Keratinocyte (primary cell): ENCODE data around the gene NAV3. TPM values are rescaled to one million over a fixed set of nuclear protein-coding genes. Genes with fewer than 3 reads are reported as not detected.

Source experiments
- DNase-seq: peaks from one replicate; pipeline ENCODE4 v3.0.0-alpha.2; 2011; ENCODE audit warnings: low read depth, missing footprints, low spot score
- FAIRE-seq: peaks from 2 replicates; lab custom pipeline; 2011; peaks lifted over from hg19 to GRCh38; lab: Jason Lieb, UNC
- H2AFZ ChIP-seq: 2 replicates; pipeline ENCODE4 v1.6.0; 2012; ENCODE audit warnings: low read length, control low read depth, inconsistent platforms; ENCODE audit not compliant: control insufficient read depth
- H3K27ac ChIP-seq: 2 replicates; pipeline ENCODE4 v1.5.1; 2011; ENCODE audit warnings: low read length; ENCODE audit not compliant: control insufficient read depth, insufficient read depth
- H3K27me3 ChIP-seq: 3 replicates; pipeline ENCODE4 v1.6.0; 2011; ENCODE audit warnings: low read length; ENCODE audit not compliant: control insufficient read depth, insufficient read depth; ENCODE audit errors: extremely low read depth
- H3K36me3 ChIP-seq, 2 experiments: 2 replicates in 1 of 2; 3 replicates in 1 of 2; pipeline ENCODE4 v1.5.1; 2011; ENCODE audit warnings: low read length in 2 of 2, mild to moderate bottlenecking in 1 of 2; ENCODE audit not compliant: control insufficient read depth in 2 of 2, insufficient read depth in 2 of 2; ENCODE audit errors: extremely low read depth in 1 of 2
- H3K4me1 ChIP-seq: 3 replicates; pipeline ENCODE4 v1.5.1; 2011; ENCODE audit warnings: low read length; ENCODE audit not compliant: control insufficient read depth, insufficient read depth; ENCODE audit errors: extremely low read depth
- H3K4me2 ChIP-seq: 3 replicates; pipeline ENCODE4 v1.6.0; 2011; ENCODE audit warnings: low read depth, low read length; ENCODE audit not compliant: control insufficient read depth, insufficient read depth; ENCODE audit errors: extremely low read depth
- H3K4me3 ChIP-seq, 3 experiments: fragments of 200-600 bp in 1 of 3; sonication (generic) in 1 of 3; 2 replicates in 2 of 3; 3 replicates in 1 of 3; pipeline ENCODE4 v1.5.1; 2011 to 2016; ENCODE audit warnings: low read length in 3 of 3, mild to moderate bottlenecking in 3 of 3, control low read depth in 2 of 3, inconsistent platforms in 1 of 3, low read depth in 1 of 3, mixed read lengths in 1 of 3, mixed run types in 1 of 3, moderate library complexity in 1 of 3; ENCODE audit not compliant: control insufficient read depth in 2 of 3, insufficient read depth in 2 of 3; ENCODE audit errors: extremely low read depth in 1 of 3
- H3K79me2 ChIP-seq: 2 replicates; pipeline ENCODE4 v1.6.0; 2012; ENCODE audit warnings: low read length; ENCODE audit not compliant: control insufficient read depth, insufficient read depth
- H3K9ac ChIP-seq: 3 replicates; pipeline ENCODE4 v1.6.0; 2011; ENCODE audit warnings: low read length; ENCODE audit not compliant: control insufficient read depth, insufficient read depth; ENCODE audit errors: extremely low read depth
- H3K9me1 ChIP-seq: 3 replicates; pipeline ENCODE4 v1.6.0; 2011; ENCODE audit warnings: low read length; ENCODE audit not compliant: control insufficient read depth, insufficient read depth; ENCODE audit errors: extremely low read depth
- H3K9me3 ChIP-seq: 2 replicates; pipeline ENCODE4 v1.5.1; 2012; ENCODE audit warnings: low read depth, low read length; ENCODE audit not compliant: control insufficient read depth
- H4K20me1 ChIP-seq: 3 replicates; pipeline ENCODE4 v1.6.0; 2011; ENCODE audit warnings: low read length; ENCODE audit not compliant: control insufficient read depth, insufficient read depth; ENCODE audit errors: extremely low read depth
- CTCF ChIP-seq, 3 experiments: IDR thresholded peaks in 1 of 3; conservative IDR thresholded peaks in 1 of 3; optimal IDR thresholded peaks in 1 of 3; 2 replicates in 2 of 3; 3 replicates in 1 of 3; pipeline versions ENCODE3 to v1.5.1; 2011; ENCODE audit warnings: low read length in 3 of 3, mild to moderate bottlenecking in 3 of 3, moderate library complexity in 2 of 3, control low read depth in 1 of 3, inconsistent platforms in 1 of 3; ENCODE audit not compliant: insufficient read depth in 2 of 3; ENCODE audit errors: extremely low read depth in 1 of 3
- EZH2 ChIP-seq: IDR thresholded peaks from one replicate; pipeline ENCODE4 v1.6.1; 2012; ENCODE audit warnings: inconsistent platforms, mild to moderate bottlenecking, low read length, moderate library complexity
- dilution Hi-C: fragments of 300-500 bp; cut with MboI; formaldehyde crosslinking; loops from one replicate; pipeline ENCODE4 v1.7.0; 2020; ENCODE audit warnings: low sequenced_read_pairs; ENCODE audit not compliant: extremely low pct_ligation_motif_present
- polyA plus RNA-seq, 5 experiments: library from polyadenylated mRNA; depleted of rRNA in 3 of 5; stranded (reverse) in 3 of 5; stranded (forward) in 1 of 5; unstranded in 1 of 5; fragments of >200 nt; gene quantifications; 1 replicate in 1 of 5; 2 replicates in 3 of 5; 3 replicates in 1 of 5; pipeline versions ENCODE4 v1.2.1 to v1.2.3, GENCODE V29; 2011 to 2012; ENCODE audit warnings: missing spikeins in 2 of 5, low read depth in 1 of 5, low replicate concordance in 1 of 5

NAV3 gene
- polyA plus RNA-seq, 1 donor (not counting 4 experiments of a cell fraction or from before 2014, with no cell fraction given): 22.6 TPM

GRCh38 chr12:78155546-78155945, 324.9 kb downstream of the NAV3 start:
- no peak overlapping the region for H3K9ac ChIP-seq
- no peak for DNase-seq
- no peaks in the 10 kb centered on the region for H3K9me3 ChIP-seq
- dilution Hi-C loops: no loop called here
- no peaks in the 10 kb centered on the region for H3K79me2 ChIP-seq
- H4K20me1 ChIP-seq: no peaks in the 10 kb centered on the region
- H3K4me3 ChIP-seq: no peak overlapping the region
- TF ChIP-seq CTCF (optimal IDR thresholded peaks at IDR 0.05 in 1 of 3, IDR thresholded peaks at IDR 0.05 in 1 of 3, conservative IDR thresholded peaks at IDR 0.05 in 1 of 3; ENCODE audit: extremely low read depth in 1 of 3, insufficient read depth in 2 of 3, low read length in 3 of 3) (no peak), EZH2 (no peak)
- H3K9me1 ChIP-seq: no peaks in the 10 kb centered on the region
- H3K27ac ChIP-seq: no peak overlapping the region
- H3K4me1 ChIP-seq: peaks cover 15% of the 10 kb centered on the region
- peaks cover 0 to 2% of the 10 kb centered on the region in 2 experiments for H3K36me3 ChIP-seq
- no peak overlapping the region for H2AFZ ChIP-seq
- H3K27me3 ChIP-seq: no peaks in the 10 kb centered on the region
- FAIRE-seq: peak; percentile 9
- no peak overlapping the region for H3K4me2 ChIP-seq

GRCh38 chr12:78156751-78157150, 326.1 kb downstream of the NAV3 start:
- DNase-seq (no peak), FAIRE-seq (no peak)
- Histone ChIP-seq H2AFZ (no peak overlapping the region), H3K9me3 (no peaks in the 10 kb centered on the region), H3K4me2 (peak overlapping the region; percentile 24), H3K4me1 (peaks cover 15% of the 10 kb centered on the region), H4K20me1 (no peaks in the 10 kb centered on the region), H3K9ac (no peak overlapping the region), H3K9me1 (no peaks in the 10 kb centered on the region), H3K27ac (peak overlapping the region; percentile 0), H3K79me2 (no peaks in the 10 kb centered on the region), H3K36me3 (peaks cover 2% of the 10 kb centered on the region in 2 experiments), H3K4me3 (no peak overlapping the region), H3K27me3 (no peaks in the 10 kb centered on the region)
- TF ChIP-seq EZH2 (no peak), CTCF (optimal IDR thresholded peaks at IDR 0.05 in 1 of 3, IDR thresholded peaks at IDR 0.05 in 1 of 3, conservative IDR thresholded peaks at IDR 0.05 in 1 of 3; ENCODE audit: extremely low read depth in 1 of 3, insufficient read depth in 2 of 3, low read length in 3 of 3) (no peak)
- dilution Hi-C loops: no loop called here
